Left colon (tissue), 2 donors: Measurements from ENCODE around the gene ENPP1. TPM values are rescaled to one million over a fixed set of nuclear protein-coding genes. Genes with fewer than 3 reads are reported as not detected.

ENCODE experiments used
- ATAC-seq: fragments of 200-7000 bp; cut with Tn5 transposase; one replicate; pipeline ENCODE4 v1.9.1; 2020; ENCODE audit warnings: mild to moderate bottlenecking, moderate library complexity
- DNase-seq, 2 donors: peaks; one replicate each; pipeline ENCODE4 v3.0.0-alpha.2; 2020
- intact Hi-C, 2 donors: fragments of 100-400 bp; cut with DNase I in 1 of 2; cut with micrococcal nuclease in 1 of 2; formaldehyde crosslinking; loops; one replicate each; pipeline versions ENCODE4 v1.11.2 to v1.14.0; 2022; cut with DNase I, micrococcal nuclease
- total RNA-seq, 2 donors: library from RNA; stranded (reverse); fragmentation: NEBNext Ultra II Directional; extraction: Animal tissue kit (Norgen Biotek cat#: 25700); gene quantifications; one replicate each; pipeline ENCODE4 v1.2.1, GENCODE V29; 2021
- donor health status: DM: no; HTN: no; CAD: no.
- donor health status: DM: yes; HTN: yes; CAD: no.

The ENPP1 gene
- total RNA-seq, 2 donors from 2014 or later, result 15.8 to 19.9 TPM

GRCh38 chr6:131780600-131780999 is 27.2 kb upstream of the ENPP1 start:
- ATAC-seq (no peak), DNase-seq (no peak)
- intact Hi-C loops, result loop anchor here in 1 of 2 donors (5.0 kb wide), 1 partner anchor 132 kb away; no protein-coding TSS in a partner anchor

GRCh38 chr6:131781687-131782086 is 26.1 kb upstream of the ENPP1 start:
- DNase-seq (no peak), ATAC-seq (no peak)
- intact Hi-C loops, result loop anchor here in 1 of 2 donors (5.0 kb wide), 1 partner anchor 131 kb away; no protein-coding TSS in a partner anchor

GRCh38 chr6:131782764-131783163 is 25.1 kb upstream of the ENPP1 start:
- ATAC-seq (peak; percentile 94), DNase-seq (peak in 1 of 2 donors; percentile 13)
- intact Hi-C loops, result loop anchor here in 1 of 2 donors (5.0 kb wide), 1 partner anchor 130 kb away; no protein-coding TSS in a partner anchor

- no peak for DNase-seq
- no peak for ATAC-seq
- intact Hi-C loops, result loop anchor here in 1 of 2 donors (5.0 kb wide), 1 partner anchor 128 kb away; no protein-coding TSS in a partner anchor
Observed at GRCh38 chr6:131784561-131784960, 23.3 kb upstream of the ENPP1 start.

GRCh38 chr6:131787079-131787478 is 20.7 kb upstream of the ENPP1 start:
- DNase-seq (no peak), ATAC-seq (no peak)
- intact Hi-C loops, result no loop called here

GRCh38 chr6:131787766-131788712 is 19.8 kb upstream of the ENPP1 start:
- intact Hi-C loops, result no loop called here
- peak in 1 of 2 donors; percentile 11 for DNase-seq
- ATAC-seq, result no peak

GRCh38 chr6:131789219-131789618 is 18.6 kb upstream of the ENPP1 start:
- intact Hi-C loops, result no loop called here
- DNase-seq (no peak), ATAC-seq (no peak)

GRCh38 chr6:131791476-131791875 is 16.3 kb upstream of the ENPP1 start:
- DNase-seq, result no peak
- no peak for ATAC-seq
- intact Hi-C loops, result no loop called here

- DNase-seq (no peak), ATAC-seq (no peak)
- intact Hi-C loops, result no loop called here
Observed at GRCh38 chr6:131792091-131792496, 15.7 kb upstream of the ENPP1 start.

- DNase-seq (no peak), ATAC-seq (no peak)
- intact Hi-C loops, result no loop called here
Observed at GRCh38 chr6:131795366-131795765, 12.5 kb upstream of the ENPP1 start.

GRCh38 chr6:131802347-131802746 is 5.5 kb upstream of the ENPP1 start:
- intact Hi-C loops, result no loop called here
- ATAC-seq, result no peak

GRCh38 chr6:131803007-131803769 is 4.6 kb upstream of the ENPP1 start:
- ATAC-seq, result no peak
- intact Hi-C loops, result no loop called here
- DNase-seq, result no peak

More at GRCh38 chr6:131802347-131802746, 5.5 kb upstream of the ENPP1 start:
- no peak for DNase-seq

- ATAC-seq, result no peak
Observed at GRCh38 chr6:131804131-131804530, 3.7 kb upstream of the ENPP1 start.

GRCh38 chr6:131807321-131807643 is 538 bp upstream of the ENPP1 start:
- ATAC-seq (no peak), DNase-seq (no peak)
- intact Hi-C loops, result no loop called here

More at GRCh38 chr6:131804131-131804530, 3.7 kb upstream of the ENPP1 start:
- intact Hi-C loops, result no loop called here
- DNase-seq, result no peak

GRCh38 chr6:131808460-131809269 is 845 bp downstream of the ENPP1 start:
- intact Hi-C loops, result no loop called here
- DNase-seq, result no peak
- no peak for ATAC-seq

GRCh38 chr6:131811500-131811899 is 3.7 kb downstream of the ENPP1 start:
- ATAC-seq, result no peak
- intact Hi-C loops, result no loop called here
- no peak for DNase-seq

- no peak for ATAC-seq
Observed at GRCh38 chr6:131813991-131814390, 6.2 kb downstream of the ENPP1 start.

GRCh38 chr6:131816869-131817268 is 9.0 kb downstream of the ENPP1 start:
- ATAC-seq, result no peak
- DNase-seq, result no peak
- intact Hi-C loops, result no loop called here

More at GRCh38 chr6:131813991-131814390, 6.2 kb downstream of the ENPP1 start:
- no peak for DNase-seq
- intact Hi-C loops, result no loop called here
